Activated naive CD4-positive, alpha-beta T cell treated with anti-CD3 and anti-CD28 coated beads, Interleukin-2, amount 10 ng/mL, durations not matched to agents 5 hours and 36 hours (primary cell): Measurements from ENCODE around the gene LZTS2. TPM values are rescaled to one million over a fixed set of nuclear protein-coding genes. Genes with fewer than 3 reads are reported as not detected.

Source experiments
- microRNA-seq: library from miRNA; unstranded; fragments of <30 nt; microRNA quantifications from one replicate; pipeline ENCODE4 v1.2.0, GENCODE V29; 2022; ENCODE audit warnings: borderline microRNAs expressed, borderline replicate concordance
- total RNA-seq, 2 experiments: library from RNA; stranded (reverse); gene quantifications; one replicate each; pipeline ENCODE4 v1.2.3, GENCODE V29; 2021

Gene LZTS2
- 10 to 100 TPM; 23.9 to 24.0 TPM for total RNA-seq

GRCh38 chr10:100999742-101000126 is at the start of gene LZTS2:
Gene LZTS2 (plus strand): TSS chr10:100999808. CDS start chr10:101002539, 2,731 bp downstream.

DNA sequence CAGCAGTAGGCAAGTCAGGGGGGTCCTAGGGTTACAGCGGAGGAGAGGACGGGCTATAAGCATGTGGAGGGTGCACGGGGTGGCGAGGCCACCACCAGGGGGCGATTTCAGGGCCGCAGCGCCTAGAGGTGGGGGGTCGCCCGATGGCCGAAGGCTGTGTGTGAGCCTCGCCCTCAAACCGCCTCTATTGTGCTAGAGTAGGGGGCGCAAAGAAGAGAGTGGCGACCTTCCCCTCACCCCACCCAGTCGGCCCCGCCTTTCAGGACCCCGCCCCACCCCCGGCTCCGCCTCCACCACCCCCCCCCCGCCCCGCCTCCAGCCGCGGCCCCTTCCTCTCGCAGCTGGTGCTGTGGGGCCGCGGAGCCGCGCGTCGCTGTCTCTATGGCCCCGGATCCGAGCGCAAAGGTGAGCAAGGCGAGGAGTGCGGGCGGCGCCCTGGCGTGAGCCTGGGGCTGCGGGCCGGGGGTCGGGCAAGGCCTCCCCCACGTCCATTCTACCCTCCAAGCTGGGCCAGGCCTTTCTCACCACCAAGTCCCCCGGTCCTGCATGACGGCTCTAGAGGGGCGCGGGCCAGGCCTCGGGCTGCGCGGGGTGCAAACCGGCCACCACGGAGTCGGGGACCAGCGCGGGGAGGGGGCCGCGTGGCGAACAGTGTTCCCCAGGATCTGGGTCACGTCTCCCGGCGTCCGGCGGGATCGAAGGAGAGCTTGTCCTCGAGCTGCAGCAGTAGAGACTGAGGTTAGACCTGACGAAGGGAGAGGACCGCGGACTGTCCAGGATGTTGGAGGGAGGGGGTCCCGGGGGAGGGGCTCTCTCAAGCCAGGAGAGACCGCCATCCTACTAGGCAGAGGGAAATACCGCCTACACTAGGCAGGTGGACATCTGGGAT is 30.2 kb upstream of the LZTS2 start, which contains the start of gene SEMA4G:
TSS of gene SEMA4G (plus strand) at position 318 of the 889 bp plus-strand sequence. CDS start 3,409 bp downstream, outside the sequence.

DNA sequence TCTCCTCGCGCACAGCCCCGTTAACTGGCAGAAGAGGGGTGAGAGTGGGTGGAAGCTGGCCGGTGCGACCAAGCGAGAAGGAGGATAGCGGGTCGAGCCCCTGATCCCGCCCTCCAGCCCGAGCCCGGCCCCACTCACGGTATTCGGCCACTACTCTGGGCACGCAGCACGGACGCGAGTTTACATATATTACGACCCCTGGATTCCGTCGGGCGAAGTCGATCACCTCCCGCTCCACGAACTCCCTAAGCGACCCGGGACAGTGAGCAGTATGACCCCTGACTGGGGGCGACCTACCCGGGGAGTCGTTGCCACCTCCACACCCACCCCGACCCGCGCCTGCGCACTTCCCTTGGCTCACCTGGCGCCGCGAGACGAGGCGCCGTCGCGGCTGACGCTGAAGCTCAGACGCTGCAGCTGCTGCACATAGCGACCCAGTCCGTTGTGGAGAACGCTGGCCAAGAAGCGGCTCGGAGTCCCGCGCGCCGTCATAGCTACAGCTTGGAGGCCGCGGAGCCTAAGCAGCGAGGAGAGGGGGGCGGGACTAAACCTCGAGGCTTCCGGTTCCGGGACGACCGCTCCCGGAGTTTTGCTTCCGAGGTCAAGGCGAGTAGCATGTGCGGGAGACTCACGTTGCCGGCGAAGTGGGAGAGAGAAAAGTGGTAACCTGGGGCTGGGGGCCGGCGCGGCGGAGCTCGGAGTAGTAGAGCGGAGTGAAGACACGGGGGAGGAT is 12.5 kb upstream of the LZTS2 start, which contains the start of the genes MRPL43 and TWNK:
TSS of gene MRPL43 (minus strand) at position 546 of the 733 bp plus-strand sequence. CDS start at position 492, 54 bp downstream.
TSS of gene TWNK (plus strand) at position 592 of the 733 bp plus-strand sequence. CDS start 668 bp downstream, outside the sequence.

GRCh38 chr10:101031128-101031795 is 31.7 kb downstream of the LZTS2 start, which contains the start of the genes PDZD7 and SFXN3:
Gene PDZD7 (minus strand): TSS chr10:101031129. CDS start chr10:101030219, 910 bp downstream.
Gene SFXN3 (plus strand): TSS chr10:101031234. CDS start chr10:101034695, 3,461 bp downstream.

Small RNAs within 50 kb of the gene (microRNA-seq; reads per million reads assigned to microRNA genes)
- not detected for gene MIR608

Other genes starting within 250 kb of the LZTS2 start
- 10 to 100 TPM; 34.3 to 35.7 TPM for gene SLF2, start 86.8 kb upstream of the LZTS2 start, total RNA-seq
- gene SEMA4G, start 30.3 kb upstream of the LZTS2 start, total RNA-seq = 1 to 10 TPM; 2.0 to 2.4 TPM
- 10 to 100 TPM; 45.7 to 47.4 TPM for gene MRPL43, start 12.3 kb upstream of the LZTS2 start, total RNA-seq
- gene TWNK, start 12.3 kb upstream of the LZTS2 start, total RNA-seq = 10 to 100 TPM; 11.8 to 12.5 TPM
- under 1 TPM; 0.72 to 0.81 TPM for gene PDZD7, start 31.3 kb downstream of the LZTS2 start, total RNA-seq
- 10 to 100 TPM; 49.7 to 50.1 TPM for gene SFXN3, start 31.4 kb downstream of the LZTS2 start, total RNA-seq
- under 1 TPM; 0.48 to 0.96 TPM for gene KAZALD1, start 62.2 kb downstream of the LZTS2 start, total RNA-seq
- not detected for gene TLX1, start 131.5 kb downstream of the LZTS2 start, total RNA-seq
- not detected for gene LBX1, start 229.7 kb downstream of the LZTS2 start, total RNA-seq